ENCODE data around the gene ARHGAP9.
"Not testable (repeated sequence)": the region's sequence is repeated elsewhere in the genome, so short reads cannot be mapped to it uniquely, and the experiment has no call there.

The ARHGAP9 gene

DNA sequence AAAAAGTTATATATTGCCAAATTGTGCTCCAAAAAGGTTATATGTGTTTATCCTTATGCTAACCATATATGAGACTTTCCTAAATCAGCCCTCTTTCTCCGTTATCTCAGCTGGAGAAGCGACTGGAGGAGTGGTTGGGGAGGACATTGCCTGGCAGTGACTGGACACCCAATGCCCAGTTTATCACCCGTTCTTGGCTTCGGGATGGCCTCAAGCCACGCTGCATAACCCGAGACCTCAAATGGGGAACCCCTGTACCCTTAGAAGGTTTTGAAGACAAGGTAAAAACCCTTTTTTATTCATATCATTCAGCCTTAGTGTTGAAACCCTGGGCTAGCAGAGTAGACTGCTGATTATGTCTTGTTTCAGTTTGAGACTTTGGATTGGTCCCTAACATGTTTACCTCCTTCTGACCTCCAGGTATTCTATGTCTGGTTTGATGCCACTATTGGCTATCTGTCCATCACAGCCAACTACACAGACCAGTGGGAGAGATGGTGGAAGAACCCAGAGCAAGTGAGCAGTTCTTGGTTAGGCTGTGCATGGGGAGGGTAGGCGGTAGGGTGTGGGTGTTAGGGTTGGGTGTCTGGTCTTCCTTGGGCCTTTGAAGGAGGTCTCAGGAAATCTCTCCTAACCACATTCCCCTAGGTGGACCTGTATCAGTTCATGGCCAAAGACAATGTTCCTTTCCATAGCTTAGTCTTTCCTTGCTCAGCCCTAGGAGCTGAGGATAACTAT, 32.1 kb upstream of the ARHGAP9 start:
- Histone ChIP-seq H3K9me3 (ENCODE audit: control insufficient read depth in 5 of 5, low read length in 5 of 5) (no peaks in the 10 kb centered on the region), H3K27ac (ENCODE audit: low read depth, low read length) (no peak overlapping the region), H3K4me3 (ENCODE audit: low read depth in 1 of 5, low read length in 5 of 5) (no peak overlapping the region), H3K27me3 (ENCODE audit: control insufficient read depth in 5 of 5, insufficient read depth in 4 of 5, low read length in 5 of 5) (no peaks in the 10 kb centered on the region), H3K9ac (ENCODE audit: low read length in 5 of 5) (no peak overlapping the region), H3K4me1 (ENCODE audit: control insufficient read depth in 5 of 5, insufficient read depth in 5 of 5, low read length in 5 of 5) (peaks cover 0 to under 1% (median 0%) of the 10 kb centered on the region in 5 donors), H3K36me3 (ENCODE audit: control insufficient read depth in 5 of 5, insufficient read depth in 5 of 5, low read length in 5 of 5) (peaks cover 22 to 75% (median 62%) of the 10 kb centered on the region in 5 donors)

DNA sequence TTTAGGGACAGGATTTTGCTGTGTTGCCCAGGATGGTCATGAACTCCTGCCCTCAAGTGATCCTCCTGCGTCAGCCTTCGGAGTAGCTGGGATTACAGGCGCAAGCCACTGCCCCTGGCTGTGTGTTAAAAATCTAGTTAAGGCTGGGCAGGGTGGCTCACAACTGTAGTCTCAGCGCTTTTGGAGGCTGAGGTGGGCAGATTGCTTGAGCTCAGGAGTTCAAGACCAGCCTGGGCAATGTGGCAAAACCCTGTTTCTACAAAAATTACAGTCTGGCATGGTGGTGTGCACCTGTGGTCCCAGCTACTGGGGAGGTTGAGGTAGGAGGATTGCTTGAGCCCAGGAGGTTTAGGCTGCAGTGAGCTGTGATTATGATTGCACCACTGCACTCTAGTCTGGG, 31.5 kb upstream of the ARHGAP9 start:
- no peak overlapping the region for H3K27ac ChIP-seq (ENCODE audit: low read depth, low read length)

DNA sequence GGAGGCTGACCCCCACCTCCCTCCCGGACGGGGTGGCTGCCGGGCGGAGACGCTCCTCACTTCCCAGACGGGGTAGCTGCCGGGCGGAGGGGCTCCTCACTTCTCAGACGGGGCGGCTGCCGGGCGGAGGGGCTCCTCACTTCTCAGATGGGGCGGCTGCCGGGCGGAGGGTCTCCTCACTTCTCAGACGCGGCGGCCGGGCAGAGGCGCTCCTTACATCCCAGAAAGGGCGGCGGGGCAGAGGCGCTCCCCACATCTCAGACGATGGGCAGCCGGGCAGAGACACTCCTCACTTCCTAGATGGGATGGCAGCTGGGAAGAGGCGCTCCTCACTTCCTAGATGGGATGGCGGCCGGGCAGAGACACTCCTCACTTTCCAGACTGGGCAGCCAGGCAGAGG, 28.1 kb upstream of the ARHGAP9 start:
- H3K36me3 ChIP-seq (ENCODE audit: control insufficient read depth in 5 of 5, insufficient read depth in 5 of 5, low read length in 5 of 5), result peaks cover 11 to 76% (median 55%) of the 10 kb centered on the region in 5 donors
- not testable (repeated sequence) for H3K27me3 ChIP-seq (ENCODE audit: control insufficient read depth in 5 of 5, insufficient read depth in 4 of 5, low read length in 5 of 5); H3K9me3 ChIP-seq (ENCODE audit: control insufficient read depth in 5 of 5, low read length in 5 of 5); H3K9ac ChIP-seq (ENCODE audit: low read length in 5 of 5); H3K4me1 ChIP-seq (ENCODE audit: control insufficient read depth in 5 of 5, insufficient read depth in 5 of 5, low read length in 5 of 5); H3K4me3 ChIP-seq (ENCODE audit: low read depth in 1 of 5, low read length in 5 of 5); H3K27ac ChIP-seq (ENCODE audit: low read depth, low read length)

More for the DNA sequence above, 31.5 kb upstream of the ARHGAP9 start:
- no peaks in the 10 kb centered on the region for H3K4me1 ChIP-seq (ENCODE audit: control insufficient read depth in 5 of 5, insufficient read depth in 5 of 5, low read length in 5 of 5)
- no peak overlapping the region for H3K4me3 ChIP-seq (ENCODE audit: low read depth in 1 of 5, low read length in 5 of 5)
- H3K9ac ChIP-seq (ENCODE audit: low read length in 5 of 5), result no peak overlapping the region
- no peaks in the 10 kb centered on the region for H3K9me3 ChIP-seq (ENCODE audit: control insufficient read depth in 5 of 5, low read length in 5 of 5)
- peaks cover 21 to 74% (median 60%) of the 10 kb centered on the region in 5 donors for H3K36me3 ChIP-seq (ENCODE audit: control insufficient read depth in 5 of 5, insufficient read depth in 5 of 5, low read length in 5 of 5)
- H3K27me3 ChIP-seq (ENCODE audit: control insufficient read depth in 5 of 5, insufficient read depth in 4 of 5, low read length in 5 of 5), result no peaks in the 10 kb centered on the region

DNA sequence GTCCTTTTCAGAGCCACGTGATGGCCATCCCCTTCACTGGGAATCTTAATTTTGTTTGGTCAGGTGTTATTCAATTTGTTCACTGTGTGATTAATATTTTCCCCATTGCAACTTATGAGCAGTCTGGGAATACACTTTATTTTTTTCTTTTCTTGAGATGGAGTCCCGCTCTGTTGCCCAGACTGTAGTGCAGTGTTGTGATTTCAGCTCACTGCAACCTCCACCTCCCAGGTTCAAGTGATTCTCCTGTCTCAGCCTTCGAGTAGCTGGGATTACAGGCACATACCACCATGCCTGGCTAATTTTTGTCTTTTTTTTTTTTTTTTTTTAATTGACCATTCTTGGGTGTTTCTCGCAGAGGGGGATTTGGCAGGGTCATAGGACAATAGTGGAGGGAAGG, 26.9 kb upstream of the ARHGAP9 start:
- H3K27ac ChIP-seq (ENCODE audit: low read depth, low read length); H3K9me3 ChIP-seq (ENCODE audit: control insufficient read depth in 5 of 5, low read length in 5 of 5); H3K4me3 ChIP-seq (ENCODE audit: low read depth in 1 of 5, low read length in 5 of 5); H3K9ac ChIP-seq (ENCODE audit: low read length in 5 of 5); H3K4me1 ChIP-seq (ENCODE audit: control insufficient read depth in 5 of 5, insufficient read depth in 5 of 5, low read length in 5 of 5); H3K27me3 ChIP-seq (ENCODE audit: control insufficient read depth in 5 of 5, insufficient read depth in 4 of 5, low read length in 5 of 5): not testable (repeated sequence)
- peaks cover 5 to 73% (median 49%) of the 10 kb centered on the region in 5 donors for H3K36me3 ChIP-seq (ENCODE audit: control insufficient read depth in 5 of 5, insufficient read depth in 5 of 5, low read length in 5 of 5)

DNA sequence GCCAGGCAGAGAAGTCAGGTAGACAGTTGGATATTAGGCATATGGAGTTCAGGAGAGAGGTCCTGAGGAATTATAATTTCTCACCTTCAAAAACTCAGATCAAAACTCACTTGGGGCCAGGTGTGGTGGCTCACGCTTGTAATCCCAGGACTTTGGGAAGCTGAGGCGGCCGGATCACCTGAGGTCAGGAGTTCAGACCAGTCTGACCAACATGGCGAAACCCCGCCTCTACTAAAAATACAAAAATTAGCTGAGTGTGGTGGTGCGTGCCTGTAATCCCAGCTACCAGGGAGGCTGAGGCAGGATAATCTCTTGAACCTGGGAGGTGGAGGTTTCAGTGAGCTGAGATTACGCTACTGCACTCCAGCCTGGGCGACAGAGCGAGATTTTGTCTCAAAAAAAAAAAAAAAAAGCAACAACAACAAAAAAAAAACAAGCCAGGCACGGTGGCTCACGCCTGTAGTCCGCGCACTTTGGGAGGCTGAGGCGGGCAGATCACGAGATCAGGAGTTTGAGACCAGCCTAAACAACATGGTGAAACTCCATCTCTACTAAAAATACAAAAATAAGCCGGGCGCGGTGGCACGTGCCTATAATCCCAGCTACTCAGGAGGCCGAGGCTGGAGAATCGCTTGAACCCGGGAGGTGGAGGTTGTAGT, 22.8 kb upstream of the ARHGAP9 start:
- H3K4me1 ChIP-seq (ENCODE audit: control insufficient read depth in 5 of 5, insufficient read depth in 5 of 5, low read length in 5 of 5); H3K9ac ChIP-seq (ENCODE audit: low read length in 5 of 5); H3K4me3 ChIP-seq (ENCODE audit: low read depth in 1 of 5, low read length in 5 of 5); H3K27ac ChIP-seq (ENCODE audit: low read depth, low read length); H3K27me3 ChIP-seq (ENCODE audit: control insufficient read depth in 5 of 5, insufficient read depth in 4 of 5, low read length in 5 of 5); H3K9me3 ChIP-seq (ENCODE audit: control insufficient read depth in 5 of 5, low read length in 5 of 5): not testable (repeated sequence)
- peaks cover 9 to 81% (median 65%) of the 10 kb centered on the region in 5 donors for H3K36me3 ChIP-seq (ENCODE audit: control insufficient read depth in 5 of 5, insufficient read depth in 5 of 5, low read length in 5 of 5)

DNA sequence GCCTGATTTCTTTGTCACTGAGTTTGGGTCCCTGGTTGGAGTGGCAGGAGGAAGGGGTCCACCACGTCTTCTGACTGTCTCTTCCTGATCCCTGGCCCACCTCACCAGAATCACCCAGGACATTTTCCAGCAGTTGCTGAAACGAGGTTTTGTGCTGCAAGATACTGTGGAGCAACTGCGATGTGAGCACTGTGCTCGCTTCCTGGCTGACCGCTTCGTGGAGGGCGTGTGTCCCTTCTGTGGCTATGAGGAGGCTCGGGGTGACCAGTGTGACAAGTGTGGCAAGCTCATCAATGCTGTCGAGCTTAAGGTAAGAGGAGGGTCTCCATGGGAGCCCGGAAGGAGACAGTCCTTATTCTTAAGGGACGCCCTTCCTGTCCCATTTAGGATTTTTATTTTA, 20.5 kb upstream of the ARHGAP9 start:
- Histone ChIP-seq H3K27ac (ENCODE audit: low read depth, low read length) (no peak overlapping the region), H3K27me3 (ENCODE audit: control insufficient read depth in 5 of 5, insufficient read depth in 4 of 5, low read length in 5 of 5) (no peaks in the 10 kb centered on the region), H3K4me3 (ENCODE audit: low read depth in 1 of 5, low read length in 5 of 5) (no peak overlapping the region), H3K4me1 (ENCODE audit: control insufficient read depth in 5 of 5, insufficient read depth in 5 of 5, low read length in 5 of 5) (no peaks in the 10 kb centered on the region), H3K36me3 (ENCODE audit: control insufficient read depth in 5 of 5, insufficient read depth in 5 of 5, low read length in 5 of 5) (peaks cover 16 to 81% (median 63%) of the 10 kb centered on the region in 5 donors), H3K9me3 (ENCODE audit: control insufficient read depth in 5 of 5, low read length in 5 of 5) (no peaks in the 10 kb centered on the region), H3K9ac (ENCODE audit: low read length in 5 of 5) (no peak overlapping the region)

DNA sequence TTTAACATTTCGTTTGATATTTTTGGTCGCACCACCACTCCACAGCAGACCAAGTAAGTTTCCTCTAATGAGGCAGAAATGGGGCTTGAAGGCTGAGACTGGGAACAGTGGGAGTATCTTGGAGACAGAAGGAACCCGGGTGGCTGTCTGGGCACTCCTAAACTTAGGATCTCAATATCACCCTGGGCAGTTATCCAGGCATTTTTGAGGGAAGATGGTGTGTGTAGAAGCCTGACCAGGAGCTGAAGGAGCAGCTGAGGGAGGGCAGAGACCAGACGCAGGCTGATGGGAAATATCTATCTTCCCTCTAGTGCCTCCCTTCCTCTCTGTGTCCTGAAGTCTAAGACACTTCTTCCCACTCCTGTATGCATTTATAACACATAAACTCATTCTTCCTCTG, 18.9 kb upstream of the ARHGAP9 start:
- H3K27ac ChIP-seq (ENCODE audit: low read depth, low read length), result no peak overlapping the region
- H3K36me3 ChIP-seq (ENCODE audit: control insufficient read depth in 5 of 5, insufficient read depth in 5 of 5, low read length in 5 of 5), result peaks cover 14 to 66% (median 49%) of the 10 kb centered on the region in 5 donors
- no peak overlapping the region for H3K4me3 ChIP-seq (ENCODE audit: low read depth in 1 of 5, low read length in 5 of 5)
- H3K9me3 ChIP-seq (ENCODE audit: control insufficient read depth in 5 of 5, low read length in 5 of 5), result no peaks in the 10 kb centered on the region
- no peaks in the 10 kb centered on the region for H3K4me1 ChIP-seq (ENCODE audit: control insufficient read depth in 5 of 5, insufficient read depth in 5 of 5, low read length in 5 of 5)
- H3K9ac ChIP-seq (ENCODE audit: low read length in 5 of 5), result no peak overlapping the region
- H3K27me3 ChIP-seq (ENCODE audit: control insufficient read depth in 5 of 5, insufficient read depth in 4 of 5, low read length in 5 of 5), result no peaks in the 10 kb centered on the region

DNA sequence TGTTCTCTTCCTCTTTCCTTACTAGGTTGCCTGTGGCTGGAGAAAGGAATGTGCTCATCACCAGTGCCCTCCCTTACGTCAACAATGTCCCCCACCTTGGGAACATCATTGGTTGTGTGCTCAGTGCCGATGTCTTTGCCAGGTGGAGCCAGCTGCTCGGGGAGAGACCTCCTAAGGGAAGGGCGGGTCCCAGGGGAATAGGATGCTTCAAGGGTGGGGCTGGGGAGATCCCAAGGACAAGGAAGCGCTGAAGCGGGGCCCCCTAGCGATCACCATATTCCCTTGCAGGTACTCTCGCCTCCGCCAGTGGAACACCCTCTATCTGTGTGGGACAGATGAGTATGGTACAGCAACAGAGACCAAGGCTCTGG, 18.5 kb upstream of the ARHGAP9 start:
- no peaks in the 10 kb centered on the region for H3K27me3 ChIP-seq (ENCODE audit: control insufficient read depth in 5 of 5, insufficient read depth in 4 of 5, low read length in 5 of 5)
- H3K27ac ChIP-seq (ENCODE audit: low read depth, low read length), result no peak overlapping the region
- no peaks in the 10 kb centered on the region for H3K9me3 ChIP-seq (ENCODE audit: control insufficient read depth in 5 of 5, low read length in 5 of 5)
- peaks cover 14 to 61% (median 48%) of the 10 kb centered on the region in 5 donors for H3K36me3 ChIP-seq (ENCODE audit: control insufficient read depth in 5 of 5, insufficient read depth in 5 of 5, low read length in 5 of 5)
- no peak overlapping the region for H3K9ac ChIP-seq (ENCODE audit: low read length in 5 of 5)
- no peak overlapping the region for H3K4me3 ChIP-seq (ENCODE audit: low read depth in 1 of 5, low read length in 5 of 5)
- no peaks in the 10 kb centered on the region for H3K4me1 ChIP-seq (ENCODE audit: control insufficient read depth in 5 of 5, insufficient read depth in 5 of 5, low read length in 5 of 5)

DNA sequence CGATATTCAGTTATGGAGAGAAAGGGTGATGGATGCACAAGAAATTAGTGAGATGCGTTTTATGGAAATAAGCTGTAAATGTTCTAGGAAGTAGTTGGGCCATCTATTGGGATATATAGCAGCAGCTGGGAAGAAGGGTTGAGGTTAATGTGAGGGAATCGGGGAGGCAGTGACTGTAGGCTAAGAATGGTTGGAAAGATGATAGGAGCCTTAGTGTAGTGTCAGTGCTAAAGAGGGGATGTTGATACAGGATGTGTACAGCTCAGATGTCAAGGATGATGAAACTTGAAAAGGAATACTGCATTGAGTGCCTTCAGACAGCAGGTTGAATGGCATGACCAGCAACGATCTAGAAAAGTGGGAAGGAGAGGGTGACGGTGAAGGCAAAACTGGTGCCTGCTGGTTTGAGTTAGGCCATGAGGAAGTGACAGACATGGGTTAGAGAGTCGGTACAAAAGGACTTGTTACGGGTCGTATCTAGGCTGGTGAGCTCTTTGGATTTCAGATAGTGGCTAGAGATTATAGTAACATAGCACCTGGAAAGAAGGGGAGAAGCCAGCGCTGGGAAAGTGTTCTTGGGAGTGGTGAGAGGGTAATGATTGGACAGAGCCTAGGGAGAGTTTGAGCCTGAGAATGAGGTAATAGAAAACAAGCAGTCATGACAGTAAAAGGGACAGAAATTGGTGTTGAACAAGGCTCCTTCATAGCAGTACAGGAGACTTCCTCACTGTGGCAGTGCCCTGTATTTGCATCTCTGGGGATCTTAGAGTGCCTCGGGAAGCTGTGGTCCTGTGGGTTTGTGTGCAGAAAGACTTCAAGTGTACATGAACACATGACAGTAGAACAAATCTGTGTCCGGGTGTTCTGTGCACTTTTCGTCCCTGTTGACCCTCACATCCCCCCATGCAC, 17.8 kb upstream of the ARHGAP9 start:
- H3K4me1 ChIP-seq (ENCODE audit: control insufficient read depth in 5 of 5, insufficient read depth in 5 of 5, low read length in 5 of 5), result no peaks in the 10 kb centered on the region
- no peak overlapping the region for H3K27ac ChIP-seq (ENCODE audit: low read depth, low read length)
- H3K36me3 ChIP-seq (ENCODE audit: control insufficient read depth in 5 of 5, insufficient read depth in 5 of 5, low read length in 5 of 5), result peaks cover 14 to 62% (median 51%) of the 10 kb centered on the region in 5 donors
- no peak overlapping the region for H3K9ac ChIP-seq (ENCODE audit: low read length in 5 of 5)
- H3K27me3 ChIP-seq (ENCODE audit: control insufficient read depth in 5 of 5, insufficient read depth in 4 of 5, low read length in 5 of 5), result no peaks in the 10 kb centered on the region
- no peak overlapping the region for H3K4me3 ChIP-seq (ENCODE audit: low read depth in 1 of 5, low read length in 5 of 5)
- H3K9me3 ChIP-seq (ENCODE audit: control insufficient read depth in 5 of 5, low read length in 5 of 5), result no peaks in the 10 kb centered on the region

DNA sequence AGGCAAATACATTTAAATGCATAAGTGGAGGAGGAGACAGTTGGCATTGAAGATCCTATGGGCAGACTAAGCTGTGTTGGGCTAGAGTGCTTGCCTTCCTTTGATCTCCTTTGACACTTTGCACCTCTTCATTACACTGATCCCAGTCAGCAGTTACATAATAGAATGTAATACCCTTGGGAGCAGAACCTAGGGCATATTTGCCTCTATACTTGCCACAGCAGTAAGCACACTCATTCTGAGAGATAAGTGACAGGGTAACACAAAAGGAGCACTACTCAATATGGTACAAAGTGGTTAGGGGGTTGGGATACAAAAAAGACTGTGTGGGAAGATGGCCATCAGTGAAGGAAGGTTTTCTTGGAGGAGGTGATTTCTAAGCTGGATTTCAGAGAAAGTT, 17.2 kb upstream of the ARHGAP9 start:
- Histone ChIP-seq H3K4me3 (ENCODE audit: low read depth in 1 of 5, low read length in 5 of 5) (no peak overlapping the region), H3K9ac (ENCODE audit: low read length in 5 of 5) (peak overlapping the region in 1 of 5 donors; percentile 32), H3K27ac (ENCODE audit: low read depth, low read length) (no peak overlapping the region), H3K27me3 (ENCODE audit: control insufficient read depth in 5 of 5, insufficient read depth in 4 of 5, low read length in 5 of 5) (no peaks in the 10 kb centered on the region), H3K4me1 (ENCODE audit: control insufficient read depth in 5 of 5, insufficient read depth in 5 of 5, low read length in 5 of 5) (no peaks in the 10 kb centered on the region), H3K36me3 (ENCODE audit: control insufficient read depth in 5 of 5, insufficient read depth in 5 of 5, low read length in 5 of 5) (peaks cover 14 to 60% (median 49%) of the 10 kb centered on the region in 5 donors), H3K9me3 (ENCODE audit: control insufficient read depth in 5 of 5, low read length in 5 of 5) (no peaks in the 10 kb centered on the region)

Data from subcutaneous abdominal adipose tissue (tissue), 5 donors.